H1 (cell line): Measurements from ENCODE around the gene REC8.

Experiments
- CHD1 ChIP-seq: IDR thresholded peaks from 2 replicates; pipeline ENCODE4 v1.6.1; 2012; ENCODE audit warnings: low read depth, low read length, improper control_type of control experiment
- GTF2F1 ChIP-seq: IDR thresholded peaks from 2 replicates; pipeline ENCODE4 v1.6.1; 2012; ENCODE audit warnings: low read depth, low read length, improper control_type of control experiment, borderline replicate concordance
- SIN3A ChIP-seq, 2 experiments: IDR thresholded peaks in 1 of 2; conservative IDR thresholded peaks in 1 of 2; 2 replicates each; pipeline ENCODE4 v1.6.1; 2011 to 2012; ENCODE audit warnings: low read length in 2 of 2, improper control_type of control experiment in 1 of 2, low read depth in 1 of 2, mild to moderate bottlenecking in 1 of 2
- SP2 ChIP-seq: IDR thresholded peaks from 2 replicates; pipeline ENCODE4 v1.6.1; 2012; ENCODE audit warnings: mild to moderate bottlenecking, low read length, inconsistent platforms
- SP4 ChIP-seq: IDR thresholded peaks from 2 replicates; pipeline ENCODE4 v1.6.1; 2012; ENCODE audit warnings: low read length, inconsistent platforms
- ZNF274 ChIP-seq: IDR thresholded peaks from 2 replicates; pipeline ENCODE4 v1.7.0; 2012; ENCODE audit warnings: low read length, borderline replicate concordance; ENCODE audit errors: extremely low read depth

GRCh38 chr14:24219080-24219479 lies 47.2 kb downstream of the REC8 start:
- TF ChIP-seq CHD1 (no peak), SP4 (no peak), ZNF274 (no peak), GTF2F1 (no peak), SP2 (no peak), SIN3A (conservative IDR thresholded peaks at IDR 0.05 in 1 of 2, IDR thresholded peaks at IDR 0.05 in 1 of 2; ENCODE audit: low read depth in 1 of 2, low read length in 2 of 2) (no peak)
